ENCODE measurements around the gene HMCN1.

GRCh38 chr1:185896863-185897262 lies 162.7 kb downstream of the HMCN1 start:
- TF ChIP-seq CTCF (IDR thresholded peaks at IDR 0.05) (no peak), POLR2A (IDR thresholded peaks at IDR 0.05) (no peak)

All from heart left ventricle (tissue), 13 donors.